GM11168 (cell line): ENCODE measurements around the gene PPP1R37.

Experiments
- in situ Hi-C: fragments of 300-500 bp; cut with MboI; formaldehyde crosslinking; loops from one replicate; pipeline ENCODE4 v1.12.0; 2022; ENCODE audit warnings: low sequenced_read_pairs; ENCODE audit not compliant: unreplicated experiment

Gene PPP1R37

GRCh38 chr19:45150180-45150579 lies 57.2 kb downstream of the PPP1R37 start:
- in situ Hi-C loops = no loop called here

- in situ Hi-C loops = no loop called here
Observed at GRCh38 chr19:45150751-45151281, 57.8 kb downstream of the PPP1R37 start.

- in situ Hi-C loops = no loop called here
Observed at GRCh38 chr19:45151320-45151719, 58.3 kb downstream of the PPP1R37 start.

- in situ Hi-C loops = no loop called here
Observed at GRCh38 chr19:45151821-45152503, 59.0 kb downstream of the PPP1R37 start.

- in situ Hi-C loops = no loop called here
Observed at GRCh38 chr19:45152504-45153338, 59.7 kb downstream of the PPP1R37 start.

GRCh38 chr19:45153339-45154063 lies 60.5 kb downstream of the PPP1R37 start:
- in situ Hi-C loops = no loop called here

GRCh38 chr19:45154064-45154827 lies 61.3 kb downstream of the PPP1R37 start:
- in situ Hi-C loops = no loop called here

- in situ Hi-C loops = no loop called here
Observed at GRCh38 chr19:45156011-45156630, 63.1 kb downstream of the PPP1R37 start.

- in situ Hi-C loops = no loop called here
Observed at GRCh38 chr19:45156751-45157150, 63.8 kb downstream of the PPP1R37 start.

- in situ Hi-C loops = no loop called here
Observed at GRCh38 chr19:45158503-45159209, 65.7 kb downstream of the PPP1R37 start.

- in situ Hi-C loops = no loop called here
Observed at GRCh38 chr19:45159210-45159970, 66.4 kb downstream of the PPP1R37 start.

GRCh38 chr19:45159971-45160324 lies 67.0 kb downstream of the PPP1R37 start:
- in situ Hi-C loops = no loop called here

- in situ Hi-C loops = no loop called here
Observed at GRCh38 chr19:45160870-45161737, 68.1 kb downstream of the PPP1R37 start, which contains the start of gene NKPD1. Gene NKPD1, minus strand, starts transcription at chr19:45160982. Its CDS starts 832 bp downstream, at chr19:45160150.

GRCh38 chr19:45161738-45162607 lies 69.0 kb downstream of the PPP1R37 start:
- in situ Hi-C loops = no loop called here

GRCh38 chr19:45162608-45163143 lies 69.7 kb downstream of the PPP1R37 start:
- in situ Hi-C loops = no loop called here

- in situ Hi-C loops = no loop called here
Observed at GRCh38 chr19:45163156-45163555, 70.2 kb downstream of the PPP1R37 start.
